ENCODE data around the gene CBX7.

Gene CBX7

DNA sequence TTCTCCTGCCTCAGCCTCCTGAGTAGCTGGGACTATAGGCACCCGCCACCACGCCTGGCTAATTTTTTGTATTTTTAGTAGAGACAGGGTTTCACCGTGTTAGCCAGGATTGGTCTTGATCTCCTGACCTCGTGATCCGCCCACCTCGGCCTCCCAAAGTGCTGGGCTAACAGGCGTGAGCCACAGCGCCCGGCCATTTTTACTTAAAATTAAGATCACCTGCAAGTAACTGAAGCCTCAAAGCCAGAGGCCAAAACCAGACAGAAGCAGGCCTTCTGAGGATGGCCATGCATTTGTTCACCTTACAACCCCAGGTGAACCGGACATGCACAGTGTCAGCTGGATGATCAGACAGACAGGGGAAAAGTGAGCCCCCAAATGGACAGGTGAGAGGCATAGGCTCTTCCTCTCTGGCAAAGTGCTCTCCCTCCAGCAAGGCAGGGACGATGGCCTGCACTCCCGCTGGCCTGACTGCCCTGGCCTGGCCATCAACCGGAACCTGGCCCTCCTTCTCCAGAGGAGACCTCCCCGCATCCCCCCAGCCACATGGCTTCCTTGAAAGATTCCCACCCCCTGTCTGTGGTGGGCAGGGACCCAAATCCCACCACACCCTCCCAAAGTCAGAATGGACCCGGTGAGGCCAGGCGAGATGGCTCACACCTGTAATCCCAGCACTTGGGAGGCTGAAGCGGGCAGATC is 29.6 kb downstream of the CBX7 start:
- no peak for DNase-seq

DNA sequence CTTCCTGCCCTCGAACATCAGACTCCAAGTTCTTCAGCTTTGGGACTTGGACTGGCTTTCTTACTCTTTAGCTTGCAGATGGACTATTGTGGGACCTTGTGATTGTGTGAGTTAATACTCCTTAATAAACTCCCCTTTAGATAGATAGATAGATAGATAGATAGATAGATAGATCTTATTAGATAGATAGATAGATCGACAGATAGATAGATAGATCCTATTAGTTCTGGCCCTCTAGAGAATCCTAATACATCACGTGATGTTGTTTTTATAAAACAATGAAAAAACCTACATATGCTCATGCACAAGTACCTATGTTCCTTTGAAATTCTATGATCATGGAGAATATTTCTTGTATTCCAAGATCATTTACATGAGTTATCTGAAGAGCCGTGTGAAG is 31.5 kb downstream of the CBX7 start:
- DNase-seq = no peak

DNA sequence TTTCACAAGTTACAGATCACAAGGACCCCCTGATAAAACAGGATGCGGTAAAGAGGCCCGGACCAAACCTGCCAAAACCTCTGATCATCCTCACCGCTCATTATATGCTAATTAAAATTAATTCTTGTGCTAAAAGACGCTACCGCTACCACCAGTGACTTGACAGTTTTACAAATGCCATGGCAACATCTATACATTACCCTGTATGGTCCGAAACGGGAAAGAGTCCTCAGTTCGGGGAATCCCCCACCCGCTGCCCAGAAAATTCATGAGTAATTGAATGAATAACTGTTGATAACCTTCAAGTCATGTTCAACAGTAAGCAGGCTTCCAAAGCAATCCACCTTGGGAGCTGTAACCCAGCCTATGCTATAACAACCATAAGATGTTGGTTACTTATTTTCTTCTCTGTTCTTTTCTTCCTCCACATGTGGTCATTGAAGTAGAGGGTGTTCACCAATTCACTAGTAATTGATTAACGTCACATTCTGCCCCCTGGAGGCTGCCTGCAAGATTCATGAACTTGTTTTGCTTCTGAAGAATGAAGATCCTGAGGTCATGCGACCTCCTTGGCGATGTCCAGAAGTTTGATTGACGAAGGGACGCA is 34.8 kb downstream of the CBX7 start:
- peak; percentile 4 for DNase-seq

DNA sequence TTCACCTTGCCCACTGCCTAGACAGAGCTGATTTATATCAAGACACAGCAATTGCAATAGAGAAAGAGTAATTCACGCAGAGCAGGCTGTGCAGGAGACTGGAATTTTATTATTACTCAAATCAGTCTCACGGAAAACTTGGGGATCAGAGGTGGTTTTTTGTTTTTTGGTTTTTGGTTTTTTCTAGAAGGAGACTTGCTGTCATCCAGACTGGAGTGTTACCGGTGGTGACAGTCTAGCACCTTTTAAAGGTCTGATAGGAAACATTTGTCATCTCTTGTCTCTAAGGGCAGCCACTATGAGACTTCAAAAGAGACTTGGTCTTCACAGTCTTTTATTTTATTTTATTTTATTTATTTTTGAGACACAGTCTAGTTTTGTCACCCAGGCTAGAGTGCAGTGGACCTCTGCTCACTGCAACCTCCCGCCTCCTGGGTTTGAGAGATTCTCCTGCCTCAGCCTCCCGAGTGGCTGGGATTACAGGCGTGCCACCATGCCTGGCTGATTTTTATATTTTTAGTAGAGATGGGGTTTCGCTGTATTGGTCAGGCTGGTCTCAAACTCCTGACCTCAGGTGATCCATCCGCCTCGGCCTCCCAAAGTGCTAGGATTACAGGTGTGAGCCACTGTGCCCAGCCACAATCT is 36.4 kb downstream of the CBX7 start:
- DNase-seq = no peak

DNA sequence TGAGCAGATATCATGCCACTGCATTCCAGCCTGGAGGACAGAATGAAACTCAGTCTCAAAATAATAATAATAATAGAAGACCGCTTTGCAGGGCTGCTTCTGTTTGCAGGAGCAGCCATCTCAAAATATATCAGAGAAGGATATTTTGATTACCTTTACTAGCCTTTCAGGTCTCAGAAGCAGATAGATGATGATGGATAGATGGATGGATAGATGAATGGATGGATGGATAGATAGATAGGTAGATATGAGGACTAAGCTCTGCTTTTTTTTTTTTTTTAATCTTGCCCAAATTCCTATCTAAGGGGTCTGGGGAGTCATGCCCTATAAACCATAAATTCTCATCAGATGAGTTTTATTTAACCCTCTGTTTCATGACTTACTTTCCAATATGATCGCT is 36.9 kb downstream of the CBX7 start:
- no peak for DNase-seq

DNA sequence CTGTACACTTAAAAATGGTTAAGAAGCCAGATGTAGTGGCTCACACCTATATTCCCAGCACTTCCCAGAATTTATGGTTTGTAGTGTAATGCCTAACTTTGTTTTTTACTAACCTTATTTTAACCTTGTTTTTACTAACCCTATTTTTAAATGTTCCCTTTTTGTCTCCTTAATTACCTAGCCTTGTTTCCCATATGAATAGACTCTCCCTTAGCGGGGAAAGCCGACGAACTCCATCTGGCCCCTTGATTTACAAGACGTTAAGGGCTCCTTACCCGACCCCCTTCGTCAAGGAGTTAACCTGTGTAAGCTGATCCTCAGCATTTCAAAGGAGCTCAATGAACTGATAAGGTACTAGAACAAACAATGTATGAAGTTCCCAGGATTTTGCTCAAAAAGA is 38.4 kb downstream of the CBX7 start:
- no peak for DNase-seq

DNA sequence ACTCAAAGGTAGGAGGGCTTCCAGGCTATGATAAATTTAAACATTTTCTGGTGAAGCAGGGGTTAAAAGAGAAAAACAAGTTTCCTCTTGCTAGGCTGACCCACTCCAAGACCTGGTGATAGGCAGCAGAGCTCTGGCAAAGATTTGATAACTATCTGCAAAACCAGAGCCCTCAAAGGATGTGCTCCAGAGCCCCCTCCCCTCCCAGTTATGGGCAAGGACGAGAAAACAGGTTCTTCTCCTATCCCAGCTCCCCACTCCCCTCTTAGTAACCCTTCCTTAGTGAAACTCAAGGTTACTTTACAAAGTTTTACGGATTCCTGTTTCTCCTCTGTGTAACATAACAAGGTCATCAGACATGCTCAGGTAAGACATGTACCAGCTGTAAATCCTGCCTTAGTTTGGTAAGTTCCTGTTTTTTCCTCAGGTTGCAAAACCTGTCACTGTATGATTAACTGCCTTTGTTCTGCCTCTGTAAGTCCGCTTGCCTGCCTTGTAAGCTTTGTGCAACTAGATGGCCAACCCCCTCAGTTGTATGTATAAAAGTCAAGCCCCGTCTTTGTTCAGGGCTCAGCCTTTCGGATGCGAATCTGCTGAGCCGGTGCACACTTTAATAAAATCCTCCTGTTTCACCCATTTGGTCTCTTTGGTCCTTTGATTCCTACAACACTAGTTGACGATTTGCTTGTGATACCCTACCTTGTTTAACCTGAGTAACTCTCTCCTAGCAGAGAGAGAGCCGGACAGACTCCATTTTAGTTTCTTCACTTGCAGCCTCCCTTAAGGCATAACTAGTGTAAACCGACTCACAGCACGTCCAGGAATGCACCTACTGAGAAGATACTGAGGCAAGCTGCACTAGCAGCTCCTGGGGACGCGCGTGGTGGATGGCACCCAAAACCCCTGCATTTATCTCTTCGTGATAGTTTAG is 41.6 kb downstream of the CBX7 start:
- no peak for DNase-seq

DNA sequence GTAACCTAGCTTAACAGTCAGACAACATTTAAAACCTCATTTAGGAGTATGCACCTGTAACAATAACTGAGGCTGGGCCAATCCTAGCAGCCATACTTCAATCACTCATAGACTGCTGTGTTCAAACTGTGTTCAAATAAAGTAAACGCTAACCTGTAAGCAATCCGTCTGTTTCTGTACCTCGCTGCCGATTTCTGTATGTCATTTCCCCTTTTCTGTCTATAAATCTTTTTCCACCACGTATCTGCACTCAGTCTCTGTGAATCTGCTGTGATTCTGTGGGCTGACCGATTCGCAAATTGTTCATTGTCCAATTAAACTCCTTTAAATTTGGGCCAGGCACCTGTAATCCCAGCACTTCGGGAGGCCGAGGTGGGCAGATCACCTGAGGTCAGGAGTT is 43.1 kb downstream of the CBX7 start:
- no peak for DNase-seq

DNA sequence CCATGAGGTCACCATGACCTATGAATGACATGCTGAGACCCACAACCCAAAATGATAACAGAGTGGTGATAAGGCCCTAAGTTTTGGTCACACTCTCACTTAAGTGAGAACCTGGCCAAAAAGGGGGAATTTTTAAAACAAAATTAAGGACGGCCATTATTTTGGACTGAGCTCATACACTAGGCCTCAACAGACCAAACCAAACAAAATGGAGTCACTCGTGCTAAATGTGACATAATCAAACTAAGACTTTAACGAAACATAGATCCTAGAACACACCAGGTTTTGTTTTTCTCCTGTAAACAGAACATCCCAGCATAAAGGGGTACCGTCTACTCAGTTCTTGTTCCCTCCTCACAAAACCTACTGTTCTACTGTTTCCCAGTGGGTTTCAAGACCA is 44.0 kb downstream of the CBX7 start:
- DNase-seq = no peak

DNA sequence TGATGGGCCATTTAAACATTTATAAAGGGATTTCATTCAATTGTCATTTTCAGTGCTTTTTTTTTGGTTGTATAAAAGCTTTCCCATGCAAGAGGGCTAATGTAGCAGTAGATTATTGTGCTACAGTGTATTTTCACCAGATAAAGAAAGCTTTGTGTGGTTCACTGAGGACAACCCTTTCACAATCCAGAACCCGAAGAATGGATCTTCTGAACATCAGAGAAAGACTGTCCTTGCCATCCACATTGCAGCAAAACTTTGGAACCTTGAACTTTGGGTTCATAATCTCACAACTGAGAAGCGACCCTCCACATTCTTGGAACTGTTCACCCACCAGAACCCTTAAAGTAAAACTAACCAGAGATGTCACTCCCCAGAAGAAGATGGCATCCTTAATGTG is 46.2 kb downstream of the CBX7 start:
- no peak for DNase-seq

DNA sequence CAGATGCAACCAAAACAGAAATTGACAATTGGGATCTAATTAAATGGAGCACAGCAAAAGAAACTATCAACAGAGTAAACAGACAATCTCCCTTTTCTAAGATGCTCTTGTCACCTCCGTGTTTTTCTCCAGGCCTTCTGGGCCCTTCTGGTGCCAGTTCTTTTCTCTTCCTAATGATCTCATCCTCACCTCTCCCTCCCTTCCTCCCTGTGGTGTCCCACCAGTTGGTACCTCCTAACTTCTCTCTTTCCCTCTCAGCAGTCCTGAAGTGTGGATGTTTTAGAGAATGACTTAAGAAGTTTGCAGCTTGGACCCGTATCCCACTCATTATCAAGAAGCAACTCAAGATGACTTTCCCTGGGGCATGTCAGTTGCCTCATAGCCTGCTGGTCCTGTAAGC is 49.0 kb downstream of the CBX7 start:
- DNase-seq = no peak

DNA sequence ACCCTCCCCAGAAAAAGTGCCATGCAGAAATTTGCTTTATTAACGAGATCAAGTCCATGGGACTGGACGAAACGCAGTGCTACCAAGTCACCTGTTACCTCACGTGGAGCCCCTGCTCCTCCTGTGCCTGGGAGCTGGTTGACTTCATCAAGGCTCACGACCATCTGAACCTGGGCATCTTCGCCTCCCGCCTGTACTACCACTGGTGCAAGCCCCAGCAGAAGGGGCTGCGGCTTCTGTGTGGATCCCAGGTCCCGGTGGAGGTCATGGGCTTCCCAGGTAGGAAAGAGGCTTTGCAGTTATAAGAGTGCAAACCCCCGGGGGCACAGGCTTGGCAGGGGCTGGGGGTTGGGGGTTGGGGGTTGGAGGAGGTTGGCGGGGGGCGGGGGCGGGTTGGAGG is 51.3 kb downstream of the CBX7 start:
- DNase-seq = no peak

DNA sequence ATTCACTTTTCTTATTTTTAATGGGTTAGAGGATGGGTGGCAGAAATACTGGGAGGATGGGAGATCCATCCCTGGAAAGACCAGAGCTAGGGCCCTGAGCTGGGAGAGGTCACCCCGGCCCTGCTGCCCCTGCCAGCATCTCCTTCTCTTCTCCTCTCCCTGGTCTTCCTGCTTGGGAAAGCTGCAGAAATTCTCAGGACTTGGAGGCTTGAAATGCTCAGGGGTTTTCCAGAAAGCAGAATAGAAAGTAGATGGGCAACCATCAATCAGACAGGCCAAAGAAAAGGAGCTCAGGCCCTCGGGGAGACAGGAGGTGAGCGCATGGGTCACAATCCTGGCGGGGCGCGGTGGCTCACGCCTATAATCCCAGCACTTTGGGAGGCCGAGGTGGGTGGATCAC is 53.9 kb downstream of the CBX7 start:
- no peak for DNase-seq

DNA sequence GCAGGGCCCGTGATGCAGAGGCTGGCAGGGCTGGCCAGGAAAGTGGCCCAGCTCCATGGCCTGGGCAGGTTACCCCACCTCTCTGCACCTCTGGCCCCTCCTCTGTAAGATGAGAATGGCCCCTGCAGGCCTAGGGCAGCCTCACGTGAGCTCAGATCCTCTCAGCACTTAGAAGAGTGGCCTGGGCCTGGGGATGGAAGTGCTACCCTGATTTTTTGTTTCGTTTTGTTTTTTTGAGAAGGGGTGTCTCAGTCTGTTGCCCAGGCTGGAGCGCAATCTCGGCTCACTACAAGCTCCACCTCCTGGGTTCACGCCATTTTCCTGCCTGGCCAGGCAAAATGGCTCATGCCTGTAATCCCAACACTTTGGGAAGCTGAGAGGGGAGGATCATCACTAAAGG is 54.5 kb downstream of the CBX7 start:
- DNase-seq = no peak

DNA sequence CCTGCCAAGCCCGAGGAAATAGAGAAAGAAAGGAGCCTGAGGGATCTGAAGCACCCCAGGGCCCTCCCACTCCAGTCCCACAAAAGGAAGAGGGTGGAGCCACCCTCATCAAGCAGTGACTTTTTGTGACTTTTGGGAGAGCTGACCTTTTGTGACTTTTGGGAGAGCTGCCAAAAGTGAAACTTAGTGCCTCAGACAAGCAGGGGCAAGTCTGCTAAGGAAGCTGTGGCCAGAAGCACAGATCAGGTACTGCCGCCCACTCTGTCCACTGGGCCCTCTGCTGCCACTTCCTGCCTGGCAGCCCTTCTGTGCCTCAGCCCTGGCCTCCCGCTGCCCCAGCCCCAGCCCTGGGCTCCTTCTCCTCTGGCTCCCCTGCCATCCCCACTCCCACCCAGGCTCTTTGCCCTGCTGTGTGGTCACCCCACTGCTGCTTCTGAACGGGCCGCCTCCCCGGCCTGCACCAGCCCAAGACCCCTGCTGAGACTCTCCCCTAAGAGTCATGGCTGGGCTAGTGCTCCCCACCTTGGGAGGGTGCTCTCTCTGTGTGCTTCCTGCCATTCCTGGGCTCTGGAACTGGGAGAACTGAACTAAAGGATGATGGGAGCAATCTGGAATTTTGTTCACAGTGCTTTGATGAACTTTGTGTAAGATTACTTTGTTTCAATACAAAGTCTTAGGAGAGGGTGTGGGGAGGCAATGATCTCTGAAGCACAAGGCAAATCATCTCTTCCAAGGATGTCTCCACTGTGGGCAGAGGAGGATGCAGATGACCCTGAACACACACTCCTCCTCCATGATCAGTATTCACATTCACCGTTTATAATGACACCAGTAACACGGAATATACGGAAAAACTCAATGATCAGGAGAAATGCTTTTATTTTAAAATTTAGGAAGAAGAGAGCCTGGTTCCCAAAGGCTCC is 55.1 kb downstream of the CBX7 start, which contains the start of gene APOBEC3H:
Gene APOBEC3H, plus strand, starts transcription at position 147 of the 923 bp plus-strand sequence. CDS start 3,035 bp downstream, outside the sequence.
- no peak for DNase-seq

DNA sequence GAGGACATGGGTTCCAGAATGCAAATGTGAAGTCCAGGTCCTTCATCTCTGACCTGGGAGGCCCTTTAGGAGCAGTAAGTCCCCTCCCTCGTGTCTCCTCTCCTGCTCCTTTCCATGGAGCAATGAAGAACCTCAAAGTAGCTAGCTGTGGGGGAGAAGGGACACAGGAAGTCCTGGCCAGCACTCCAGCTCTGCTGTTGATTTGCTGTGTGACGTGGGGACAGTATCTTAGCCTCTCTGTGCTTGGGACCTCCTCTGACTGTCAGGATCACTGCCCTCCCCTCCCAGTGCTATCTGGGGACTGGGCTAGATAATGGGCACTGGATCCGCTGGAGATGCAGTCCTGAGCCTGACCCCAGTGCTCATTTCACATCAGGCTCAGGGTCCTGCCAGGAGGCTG is 56.5 kb downstream of the CBX7 start:
- no peak for DNase-seq

DNA sequence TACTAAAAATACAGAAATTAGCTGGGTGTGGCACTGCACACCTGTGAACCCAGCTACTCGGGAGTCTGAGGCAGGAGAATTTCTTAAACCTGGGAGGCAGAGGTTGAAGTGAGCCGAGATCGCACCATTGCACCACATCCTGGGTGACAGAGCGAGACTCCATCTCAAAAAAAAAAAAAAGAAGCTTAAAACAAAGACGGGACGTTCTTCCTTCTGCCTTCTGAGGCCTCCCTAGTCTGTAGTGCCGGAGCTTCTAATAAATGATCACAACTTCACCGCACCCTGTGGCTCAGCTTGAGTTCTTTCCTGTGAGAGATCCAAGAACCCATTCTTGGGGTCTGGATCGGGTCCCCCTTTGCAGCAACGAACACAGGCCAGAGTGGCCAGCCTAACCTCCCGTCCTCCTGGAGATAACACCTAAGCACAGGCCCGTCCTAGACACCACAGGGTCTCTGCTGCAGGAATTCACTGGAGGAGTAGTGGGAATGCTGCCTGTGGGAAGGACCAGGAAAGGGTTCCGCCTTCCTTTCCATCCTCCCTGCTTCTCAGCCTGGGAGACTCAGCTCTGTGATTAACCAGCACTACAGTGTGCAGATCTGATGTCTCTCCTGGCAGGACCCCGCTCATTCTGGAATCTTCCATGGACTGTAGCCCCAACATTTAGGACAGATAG is 57.6 kb downstream of the CBX7 start:
- DNase-seq = no peak

DNA sequence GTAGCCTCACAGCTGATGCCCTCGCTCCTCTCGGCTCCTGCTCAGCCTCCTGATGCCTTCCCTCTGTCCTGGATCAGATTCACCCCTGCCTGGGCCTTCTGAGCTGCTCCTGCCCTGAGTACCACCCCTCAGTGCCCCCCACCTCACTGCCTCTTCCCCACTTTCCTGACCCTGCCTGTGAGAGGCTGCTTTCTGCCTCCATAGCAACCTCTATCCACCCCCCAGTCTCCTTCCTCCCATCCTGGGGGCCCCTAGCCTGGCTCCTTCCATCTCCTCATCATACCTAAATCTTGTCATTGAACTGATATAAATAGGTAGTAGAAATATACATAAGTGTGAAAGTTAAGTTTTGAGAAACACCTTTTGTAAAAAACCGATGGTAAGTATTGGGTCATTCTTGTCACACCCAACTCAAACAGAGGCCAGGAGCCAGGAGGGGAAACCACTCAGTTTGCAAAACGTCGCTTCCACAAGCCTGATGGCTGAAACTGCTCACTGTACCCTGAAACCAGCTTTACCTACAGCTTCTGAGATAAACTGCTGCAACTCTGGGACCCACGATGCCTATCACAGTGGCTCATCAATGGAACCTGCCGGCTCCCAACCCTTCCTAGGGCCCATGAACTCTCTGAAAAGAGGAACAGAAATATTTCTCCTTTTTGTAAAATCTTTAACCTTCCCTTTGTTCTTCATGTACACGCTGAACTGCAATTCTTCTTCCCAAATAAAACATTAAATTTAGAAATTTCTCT is 60.2 kb downstream of the CBX7 start:
- no peak for DNase-seq

DNA sequence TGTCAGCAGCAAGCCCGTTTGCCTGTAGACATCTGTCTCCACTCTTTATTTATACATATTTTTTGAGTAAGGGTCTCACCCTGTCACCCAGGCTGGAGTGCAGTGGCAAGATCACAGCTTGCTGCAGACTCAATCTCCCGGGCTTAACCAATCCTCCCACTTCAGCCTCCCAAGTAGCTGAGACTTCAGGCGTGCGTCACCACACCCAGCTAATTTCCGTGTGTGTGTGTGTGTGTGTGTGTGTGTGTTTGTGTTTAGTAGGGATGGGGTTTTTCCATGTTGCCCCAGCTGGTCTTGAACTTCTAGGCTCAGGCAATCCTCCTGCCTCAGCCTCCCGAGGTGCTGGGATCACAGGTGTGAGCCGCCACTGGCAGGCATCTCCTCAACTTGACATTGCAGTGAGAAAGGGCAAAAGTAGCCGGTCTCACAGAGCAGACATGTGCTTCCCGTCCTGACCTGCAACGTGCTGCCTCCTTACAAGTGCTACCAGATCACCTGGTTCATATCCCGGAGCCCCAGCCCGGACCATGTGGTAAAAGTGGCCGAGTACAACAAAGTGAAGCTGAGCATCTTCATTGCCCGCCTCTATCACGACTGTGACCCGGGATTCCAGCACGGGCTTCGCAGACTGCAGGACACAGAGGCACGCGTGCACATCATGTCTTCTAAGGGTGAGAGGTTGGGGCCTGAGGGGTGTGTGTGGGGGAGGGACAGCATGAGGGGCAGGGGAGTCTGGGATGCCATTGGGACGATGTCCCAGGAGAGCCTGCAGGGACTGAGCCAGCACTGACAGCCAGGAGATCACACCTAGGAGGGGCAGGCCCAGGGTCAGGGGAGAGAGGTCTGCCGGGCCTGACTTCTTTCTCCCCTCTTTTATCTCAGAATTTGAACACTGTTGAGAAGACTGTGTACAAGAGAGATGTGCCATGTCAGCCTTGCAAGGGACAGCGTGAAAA is 61.1 kb downstream of the CBX7 start:
- DNase-seq = no peak
